Activated CD8-positive, alpha-beta memory T cell treated with anti-CD3 and anti-CD28 coated beads for 36 hours (primary cell): ENCODE results near the gene EHMT1. TPM values are rescaled to one million over a fixed set of nuclear protein-coding genes. Genes with fewer than 3 reads are reported as not detected.

ENCODE experiments used
- CTCF ChIA-PET: fragments of 350-600 bp; sonication (Branson Sonifier 250); formaldehyde crosslinking; loops from one replicate; lab custom pipeline; 2021; ENCODE audit warnings: antibody characterized with exemption; lab: Charles Lee
- POLR2A ChIA-PET: fragments of 350-600 bp; sonication (Branson Sonifier 250); formaldehyde crosslinking; loops from one replicate; lab custom pipeline; 2021; ENCODE audit warnings: antibody characterized with exemption; lab: Charles Lee
- total RNA-seq, 2 experiments: library from RNA; stranded (reverse); gene quantifications; one replicate each; pipeline ENCODE4 v1.2.3, GENCODE V29; 2021

The EHMT1 gene
- total RNA-seq, 2 experiments from 2014 or later: 69.9 to 75.4 TPM

DNA sequence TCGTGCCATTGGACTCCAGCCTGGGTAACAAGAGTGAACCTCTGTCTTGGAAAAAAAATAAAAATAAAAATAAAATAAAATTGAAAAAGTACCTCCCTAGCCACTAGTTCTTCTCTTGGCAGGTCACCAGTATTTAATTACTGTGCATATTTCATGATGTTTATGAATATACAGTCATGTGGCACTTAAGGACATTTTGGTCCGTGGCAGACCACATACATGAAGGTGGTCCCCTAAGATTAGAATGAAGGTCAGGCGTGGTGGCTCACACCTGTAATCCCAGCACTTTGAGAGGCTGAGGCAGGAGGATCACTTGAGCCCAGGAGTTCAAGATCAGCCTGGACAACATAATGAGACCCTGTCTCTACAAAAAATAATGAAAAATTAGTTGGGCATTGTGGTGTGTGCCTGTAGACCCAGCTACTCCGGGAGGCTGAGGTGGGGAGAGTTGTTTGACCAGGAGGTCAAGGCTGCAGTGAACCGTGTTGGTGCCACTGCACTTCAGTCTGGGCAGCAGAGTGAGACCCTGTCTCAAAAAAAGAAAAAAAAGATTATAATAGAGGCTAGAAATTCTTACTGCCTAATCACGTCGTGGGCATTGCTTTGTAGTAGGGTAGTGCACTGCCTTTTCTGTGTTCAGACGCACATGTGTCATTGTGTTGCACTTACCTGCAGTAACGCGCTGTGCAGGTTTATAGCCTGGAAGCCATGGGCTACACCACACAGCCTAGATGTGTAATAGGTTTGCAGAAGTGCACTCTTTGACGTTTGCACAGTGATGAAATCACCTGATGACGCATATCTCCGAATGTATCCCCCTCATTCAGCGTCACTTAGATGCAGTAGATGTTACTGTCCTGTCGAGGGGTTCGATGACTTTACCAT is 12.8 kb downstream of the EHMT1 start:
- POLR2A ChIA-PET: no interaction called here

DNA sequence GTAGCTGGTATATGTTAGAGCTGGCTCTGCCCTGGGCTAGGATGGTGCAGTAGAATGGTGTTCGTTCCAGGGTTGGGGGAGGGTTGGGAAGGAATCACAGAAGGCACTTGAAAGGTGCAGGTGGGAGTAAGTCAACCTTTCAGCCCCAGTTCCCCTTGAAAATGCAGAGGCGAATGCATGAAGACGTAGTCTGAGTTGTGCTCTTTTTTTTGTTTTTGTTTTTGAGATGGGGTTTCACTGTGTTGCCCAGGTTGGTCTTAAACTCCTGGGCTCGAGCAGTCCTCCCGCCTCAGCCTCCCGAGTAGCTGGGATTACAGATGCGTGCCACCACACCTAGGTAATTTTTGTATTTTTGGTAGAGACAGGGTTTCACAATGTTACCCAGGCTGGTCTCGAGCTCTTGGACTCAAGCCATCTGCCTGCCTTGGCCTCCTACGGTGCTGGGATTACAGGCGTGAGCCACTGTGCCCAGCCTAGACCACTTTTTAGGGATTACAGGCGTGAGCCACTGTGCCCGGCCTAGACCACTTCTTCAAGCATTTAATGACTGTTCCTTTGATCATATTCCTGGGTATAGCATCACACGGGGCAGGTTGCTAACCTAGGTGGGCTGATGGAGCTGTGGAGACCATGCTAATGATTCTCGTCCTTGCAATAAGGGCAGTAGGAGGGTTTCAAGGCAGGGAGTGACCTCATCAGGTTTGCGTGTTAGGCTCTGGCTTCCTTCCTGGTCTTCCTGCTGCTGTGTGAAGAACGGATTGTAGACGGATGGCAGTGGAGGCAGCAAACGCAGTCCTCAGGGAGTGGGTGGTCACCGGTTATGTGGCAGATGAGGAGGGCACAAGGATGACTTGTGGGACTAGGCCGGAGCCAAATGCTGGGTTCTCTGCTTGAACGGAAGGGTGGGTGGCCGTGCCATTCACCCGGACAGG is 13.7 kb downstream of the EHMT1 start:
- CTCF ChIA-PET: no interaction called here
- POLR2A ChIA-PET: no interaction called here

More for the DNA sequence above, 12.8 kb downstream of the EHMT1 start:
- CTCF ChIA-PET: no interaction called here

DNA sequence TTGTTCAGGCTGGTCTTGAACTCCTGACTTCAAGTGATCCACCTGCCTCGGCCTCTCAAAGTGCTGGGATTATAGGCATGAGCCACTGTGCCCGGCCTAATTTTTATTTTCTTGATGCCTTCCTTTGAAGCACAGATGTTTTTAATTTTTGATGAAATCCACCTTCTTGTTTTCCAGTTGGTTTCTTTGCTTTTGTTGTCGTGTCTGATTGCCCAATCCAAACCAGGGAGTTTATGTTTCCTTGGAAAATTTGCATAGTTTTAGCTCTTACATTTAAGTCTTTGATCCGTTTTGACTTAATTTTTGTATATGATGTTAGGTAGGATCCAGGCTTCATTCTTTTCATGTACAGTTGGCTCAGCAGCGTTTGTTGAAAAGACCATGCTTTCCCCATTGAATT is 15.2 kb downstream of the EHMT1 start:
- ChIA-PET CTCF (interaction anchor here (0.7 kb wide), 1 partner anchor 221 kb away, joined by 4 read pairs; no protein-coding TSS in a partner anchor), POLR2A (no interaction called here)

DNA sequence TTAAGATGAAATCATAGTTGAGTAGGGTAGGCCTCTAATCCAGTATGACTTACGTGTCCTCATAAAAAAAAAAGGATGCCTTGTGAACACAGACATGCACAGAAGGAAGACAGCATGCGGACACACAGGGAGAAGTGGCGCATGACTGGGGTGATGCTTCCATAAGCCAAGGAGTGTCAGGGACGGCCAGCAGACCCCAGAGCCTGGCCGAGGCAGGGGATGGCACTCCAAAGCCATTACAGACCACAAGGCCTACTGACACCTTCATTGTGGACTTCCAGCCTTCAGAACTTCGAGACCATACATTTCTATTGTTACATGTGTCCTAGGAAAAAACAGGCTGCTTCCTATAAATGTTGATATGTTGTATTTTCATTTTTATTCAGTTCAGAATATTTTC is 19.9 kb downstream of the EHMT1 start:
- ChIA-PET CTCF (interaction anchor here (1.0 kb wide), 1 partner anchor 59 kb away, joined by 3 read pairs; no protein-coding TSS in a partner anchor), POLR2A (no interaction called here)

DNA sequence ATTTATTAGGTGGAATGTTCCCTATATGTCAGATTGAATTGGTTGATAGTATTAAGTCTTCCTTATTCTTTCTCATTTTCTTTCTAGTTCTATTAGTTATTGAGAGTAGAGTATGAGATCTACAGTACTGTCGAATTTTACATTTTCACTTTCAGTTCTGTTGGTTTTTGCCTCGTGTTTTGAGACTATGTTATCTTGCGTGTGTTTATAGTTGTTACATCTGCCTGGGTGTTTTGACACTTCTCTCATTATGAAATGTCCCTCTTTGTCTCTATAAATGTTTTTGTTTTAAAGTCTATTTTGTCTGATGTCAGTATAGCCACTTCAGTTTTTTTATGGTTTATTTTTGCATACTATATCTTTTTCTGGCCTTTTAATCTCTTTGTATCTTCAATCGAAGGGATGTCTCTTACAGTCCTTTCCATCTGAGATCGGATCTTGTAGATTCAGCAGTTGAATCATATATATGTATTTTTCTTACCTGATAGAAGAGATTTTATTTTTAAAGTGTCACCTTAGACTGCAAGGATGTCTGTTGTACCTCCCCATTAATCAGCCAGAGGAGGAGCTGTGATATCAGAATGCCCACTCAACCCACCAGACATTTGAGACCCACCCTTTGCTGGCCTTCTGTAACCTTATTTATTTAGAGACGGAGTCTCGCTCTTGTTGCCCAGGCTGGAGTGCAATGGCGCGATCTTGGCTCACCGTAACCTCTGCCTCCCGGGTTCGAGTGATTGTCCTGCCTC is 20.7 kb downstream of the EHMT1 start:
- CTCF ChIA-PET: no interaction called here
- POLR2A ChIA-PET: no interaction called here

DNA sequence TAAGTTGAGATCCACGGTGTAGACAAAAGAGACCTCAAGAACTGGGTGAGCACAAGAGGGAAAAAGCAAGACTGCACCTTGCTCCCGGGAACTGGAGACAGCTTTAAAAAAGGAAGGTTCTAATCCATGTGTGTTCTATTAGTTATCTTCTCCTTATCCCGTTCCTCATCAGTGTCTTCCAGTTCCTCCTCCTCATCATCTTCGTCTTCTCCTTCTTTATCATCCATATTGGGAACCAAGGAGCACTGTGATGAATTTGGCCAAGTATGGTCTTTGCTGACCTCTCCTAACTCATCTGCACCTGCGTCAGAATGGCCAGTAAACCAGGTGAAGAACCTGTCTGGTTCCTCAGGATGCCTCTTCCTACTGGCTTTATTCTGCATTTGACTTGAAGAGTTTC is 22.1 kb downstream of the EHMT1 start:
- ChIA-PET CTCF (interaction anchor here (0.5 to 1.0 kb wide), 3 partner anchors 24 to 50 kb away, joined by 3 to 4 read pairs (median 3); no protein-coding TSS in a partner anchor), POLR2A (no interaction called here)

DNA sequence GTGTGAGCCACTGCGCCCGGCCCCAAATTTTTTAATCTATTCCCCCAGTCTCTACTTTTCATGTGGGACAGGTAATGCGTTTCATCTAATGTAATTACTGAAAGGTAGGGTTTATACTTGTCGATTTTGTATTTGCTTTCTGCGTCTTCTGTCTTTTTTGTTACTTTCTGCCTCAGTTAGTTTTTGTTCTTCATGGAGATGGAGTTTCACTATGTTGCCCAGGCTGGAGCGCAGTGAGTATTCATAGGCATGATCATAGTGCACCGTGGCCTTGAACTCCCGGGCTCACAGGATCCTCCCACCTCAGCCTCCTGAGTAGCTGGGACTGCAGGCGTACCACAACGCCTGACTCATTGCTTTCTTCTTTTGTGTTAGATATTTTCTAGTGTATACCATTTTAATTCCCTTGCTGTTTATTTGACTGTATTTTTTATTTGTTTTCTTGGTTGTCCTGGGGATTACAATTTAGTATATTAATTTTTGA is 23.4 kb downstream of the EHMT1 start:
- ChIA-PET POLR2A (no interaction called here), CTCF (no interaction called here)

DNA sequence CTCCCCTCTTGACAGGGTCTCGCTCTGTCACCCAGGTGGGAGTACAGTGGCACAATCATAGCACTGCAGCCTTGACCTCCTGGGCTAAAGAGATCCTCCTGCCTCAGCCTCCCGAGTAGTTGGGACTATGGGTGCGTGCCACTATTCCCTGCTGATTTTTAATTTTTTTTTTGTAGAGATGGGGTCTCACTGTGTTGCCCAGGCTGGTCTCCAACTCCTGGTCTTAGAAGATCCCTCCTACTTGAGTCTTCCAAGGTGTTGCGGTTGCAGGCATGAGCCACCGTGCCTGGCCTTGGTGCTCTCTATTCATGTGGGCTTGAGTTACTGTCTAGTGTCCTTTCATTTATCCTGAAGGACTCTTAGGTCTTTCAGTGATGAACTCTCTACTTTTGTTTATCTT is 24.1 kb downstream of the EHMT1 start:
- POLR2A ChIA-PET: no interaction called here
- CTCF ChIA-PET: no interaction called here

DNA sequence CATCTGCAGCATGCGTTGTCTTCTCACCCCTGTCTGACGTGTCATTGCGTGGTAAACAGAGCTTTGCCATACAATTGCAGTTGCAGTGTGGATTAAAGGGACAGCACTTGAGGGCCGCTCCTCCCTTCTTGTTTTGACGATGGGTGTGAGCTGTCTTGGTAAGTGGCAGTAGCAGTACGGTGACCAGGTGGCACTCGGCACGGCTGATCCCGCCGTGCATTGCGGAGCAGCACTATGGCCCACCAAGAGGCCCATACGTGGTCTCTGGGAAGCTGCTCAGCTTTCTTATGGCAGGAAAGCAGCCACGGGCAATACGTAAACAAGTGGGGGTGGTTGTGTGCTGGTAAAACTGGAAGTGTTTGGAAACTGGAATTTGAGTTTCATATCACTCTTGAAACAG is 25.1 kb downstream of the EHMT1 start:
- POLR2A ChIA-PET: no interaction called here

DNA sequence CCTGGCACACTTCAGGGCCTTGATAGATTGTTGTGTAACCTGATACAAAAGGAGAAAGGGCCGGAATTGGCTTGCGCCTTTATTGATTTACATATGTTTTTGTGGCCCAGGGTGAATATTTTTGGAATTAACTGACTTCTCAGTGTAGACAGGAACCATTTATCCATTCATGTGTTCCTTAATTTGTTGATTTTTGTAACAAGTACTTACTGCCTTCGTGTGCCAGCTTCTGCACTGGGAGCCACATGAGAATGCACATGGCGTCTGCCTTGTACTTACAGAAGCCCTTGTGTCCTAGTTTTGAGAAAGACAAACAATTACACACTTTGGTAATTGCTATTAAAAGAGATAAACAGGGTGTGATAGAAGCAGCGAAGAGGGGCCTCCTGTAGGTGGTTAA is 26.4 kb downstream of the EHMT1 start:
- POLR2A ChIA-PET: no interaction called here
- CTCF ChIA-PET: no interaction called here

More for the DNA sequence above, 25.1 kb downstream of the EHMT1 start:
- CTCF ChIA-PET: interaction anchor here (0.8 kb wide), 1 partner anchor 27 kb away, joined by 3 read pairs; no protein-coding TSS in a partner anchor

DNA sequence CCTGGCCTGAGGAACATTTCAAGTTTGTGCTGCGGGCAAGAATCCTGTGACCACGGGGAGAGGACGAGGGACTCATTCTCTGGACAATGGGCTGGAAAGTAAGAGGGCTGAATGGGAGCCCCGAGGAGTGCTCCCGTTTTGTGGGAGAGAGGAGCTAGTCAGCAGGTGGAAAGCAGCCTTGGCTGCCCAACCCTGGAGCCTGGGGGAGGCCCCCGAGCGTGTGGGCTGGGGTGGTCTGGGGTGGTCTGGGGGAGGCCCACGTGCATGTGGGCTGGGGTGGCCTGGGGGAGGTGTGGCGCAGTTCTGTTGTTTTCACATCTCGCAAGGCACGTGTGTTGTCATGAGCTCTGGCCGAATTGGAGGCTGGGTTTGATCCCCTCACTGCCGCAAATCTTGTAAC is 27.5 kb downstream of the EHMT1 start:
- CTCF ChIA-PET: no interaction called here
- POLR2A ChIA-PET: interaction anchor here (0.6 kb wide), 1 partner anchor 231 kb away, joined by 3 read pairs; no protein-coding TSS in a partner anchor

DNA sequence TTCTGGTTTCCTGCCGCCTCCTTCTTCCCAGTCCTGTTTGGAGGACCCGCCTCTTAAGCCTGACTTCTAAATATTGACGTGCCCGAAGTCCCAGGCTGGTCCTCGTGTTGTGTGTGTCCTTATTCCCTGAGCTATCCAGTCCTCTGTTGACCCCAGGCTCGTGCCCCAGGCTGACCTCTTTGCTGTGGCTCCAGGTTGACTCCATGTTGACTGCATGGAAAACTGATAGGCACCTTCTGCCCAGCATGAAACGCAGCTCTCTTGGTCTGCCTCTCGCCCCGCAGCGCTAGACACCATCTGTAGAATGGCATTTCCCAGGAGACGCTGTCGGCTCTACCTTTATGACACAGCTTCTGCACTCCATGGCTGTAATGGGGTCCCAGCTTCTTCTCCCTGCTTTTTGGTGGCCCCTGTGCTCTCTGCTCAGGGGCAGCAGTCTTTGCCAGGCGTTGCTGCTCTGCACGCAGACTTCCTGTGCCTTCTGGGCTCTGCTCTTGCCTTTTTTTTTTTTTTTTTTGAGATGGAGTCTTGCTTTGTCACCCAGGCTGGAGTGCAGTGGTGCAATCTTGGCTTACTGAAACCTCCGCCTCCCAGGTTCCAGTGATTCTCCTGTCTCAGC is 28.4 kb downstream of the EHMT1 start:
- CTCF ChIA-PET: no interaction called here
- POLR2A ChIA-PET: interaction anchor here (0.6 kb wide), 1 partner anchor 232 kb away, joined by 3 read pairs; no protein-coding TSS in a partner anchor

DNA sequence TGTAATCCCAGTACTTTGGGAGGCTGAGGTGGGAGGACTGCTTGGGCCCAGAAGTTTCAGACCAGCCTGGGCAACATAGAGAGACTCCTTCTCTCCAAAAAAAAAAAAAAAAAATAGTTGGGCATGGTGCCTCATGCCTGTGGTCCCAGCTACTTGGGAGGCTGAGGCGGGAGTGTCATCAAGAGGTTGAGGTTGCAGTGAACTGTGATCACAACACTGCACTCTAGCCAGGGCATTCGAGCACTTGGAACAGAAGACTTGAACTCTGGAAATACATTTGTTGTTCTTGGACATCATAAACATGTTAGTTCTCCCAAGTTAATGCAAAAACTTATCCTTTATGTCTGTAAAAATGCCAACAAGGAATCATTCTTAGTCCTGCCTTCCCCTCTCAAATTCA is 29.6 kb downstream of the EHMT1 start:
- CTCF ChIA-PET: interaction anchor here (0.6 kb wide), 1 partner anchor 32 kb away, joined by 4 read pairs; no protein-coding TSS in a partner anchor

DNA sequence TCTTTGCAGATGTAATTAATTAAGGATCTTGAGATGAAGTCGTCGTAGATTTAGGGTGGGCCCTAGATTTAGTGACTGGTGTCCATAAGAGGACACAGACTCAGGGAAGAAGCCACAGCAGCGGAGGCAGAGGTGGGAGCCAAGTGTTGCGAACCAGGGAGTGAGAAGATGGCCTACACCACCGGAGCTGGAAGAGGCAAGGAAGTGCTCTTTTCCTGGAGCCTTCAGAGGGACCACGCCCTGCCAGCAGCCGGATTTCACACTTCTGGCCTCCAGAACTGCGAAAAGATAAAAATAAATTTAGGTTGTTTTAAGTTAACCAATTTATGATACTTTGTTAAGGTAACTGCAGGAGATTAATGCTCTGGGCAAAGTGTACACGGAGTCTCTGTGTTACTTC is 30.7 kb downstream of the EHMT1 start:
- CTCF ChIA-PET: no interaction called here
- POLR2A ChIA-PET: no interaction called here

More for the DNA sequence above, 29.6 kb downstream of the EHMT1 start:
- POLR2A ChIA-PET: no interaction called here

DNA sequence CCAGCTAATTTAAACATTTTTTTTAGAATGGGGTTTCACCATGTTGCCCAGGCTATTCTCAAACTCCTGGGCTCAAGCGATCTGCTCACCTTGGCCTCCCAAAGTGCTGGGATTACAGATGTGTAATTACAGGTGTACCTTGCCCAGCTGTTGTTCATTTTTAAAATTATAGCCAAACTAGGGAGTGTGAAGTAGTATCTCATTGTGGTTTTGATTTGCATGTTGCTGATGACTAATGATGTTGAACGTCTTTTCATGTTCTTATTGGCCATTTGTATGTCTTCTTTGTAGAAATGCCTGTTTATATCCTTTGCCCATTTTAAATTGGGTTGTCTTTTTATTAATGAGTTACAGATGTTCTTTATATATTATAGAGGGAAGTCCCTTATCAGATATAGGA is 31.5 kb downstream of the EHMT1 start:
- POLR2A ChIA-PET: no interaction called here
- CTCF ChIA-PET: no interaction called here

DNA sequence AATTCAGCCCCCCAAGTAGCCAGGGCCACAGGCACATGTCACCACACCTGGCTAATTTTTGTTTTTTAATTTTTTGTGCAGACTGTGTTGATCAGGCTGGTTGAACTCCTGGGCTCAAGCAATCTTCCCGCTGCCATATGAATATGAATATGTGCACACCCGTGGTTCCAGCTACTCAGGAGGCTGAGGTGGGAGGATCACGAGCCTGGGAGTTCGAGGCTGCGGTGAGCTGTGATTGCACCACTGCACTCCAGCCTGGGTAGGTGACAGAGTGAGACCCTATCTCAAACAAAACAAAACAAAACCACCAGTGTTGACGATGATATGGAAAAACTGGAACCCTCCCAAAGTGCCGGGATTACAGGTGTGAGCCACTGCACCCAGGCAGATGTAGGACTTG is 32.0 kb downstream of the EHMT1 start:
- ChIA-PET POLR2A (no interaction called here), CTCF (no interaction called here)

DNA sequence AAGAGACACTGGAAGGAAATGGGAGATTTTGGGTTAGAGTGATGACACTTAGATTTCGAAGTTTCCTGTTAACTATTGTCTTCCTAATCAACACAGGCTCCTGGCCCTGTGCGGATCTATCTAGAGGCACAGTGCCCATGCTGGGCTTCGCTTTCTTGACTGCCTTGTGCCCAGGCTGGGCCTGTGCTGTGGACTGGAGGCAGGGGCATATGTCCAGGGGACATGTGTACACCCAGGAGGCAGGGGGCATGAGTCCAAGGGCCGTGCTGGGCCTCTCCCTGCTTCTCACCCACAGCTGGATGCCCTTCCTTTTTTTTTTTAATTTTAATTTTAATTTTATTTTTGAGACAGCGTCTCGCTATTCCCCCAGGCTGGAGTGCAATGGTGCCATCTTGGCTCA is 37.6 kb downstream of the EHMT1 start:
- POLR2A ChIA-PET: no interaction called here
- CTCF ChIA-PET: no interaction called here

DNA sequence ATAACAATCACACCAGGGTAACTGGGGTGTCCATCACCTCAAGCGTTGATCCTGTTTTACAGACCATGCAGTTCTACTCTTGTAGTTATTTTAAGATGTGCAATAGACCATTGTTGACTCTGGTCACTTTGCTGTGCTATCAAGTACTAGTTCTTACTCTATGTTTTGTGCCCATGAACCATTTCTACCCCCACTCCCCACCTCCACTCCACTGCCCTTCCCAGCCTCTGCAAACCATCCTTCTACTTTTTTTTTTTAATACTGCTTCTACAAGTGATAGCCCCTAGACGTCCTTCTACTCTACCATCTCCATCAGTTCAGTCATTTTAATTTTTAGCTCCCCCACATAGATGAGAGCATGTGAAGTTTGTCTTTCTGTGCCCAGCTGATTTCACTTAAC is 38.8 kb downstream of the EHMT1 start:
- CTCF ChIA-PET: interaction anchor here (0.6 kb wide), 1 partner anchor 212 kb away, joined by 3 read pairs; no protein-coding TSS in a partner anchor
- POLR2A ChIA-PET: no interaction called here
